ES-I3 (cell line): Measurements from ENCODE around the gene TESMIN.

ENCODE experiments used
- H3K36me3 ChIP-seq: 2 replicates; pipeline ENCODE4 v1.6.1; 2013; ENCODE audit warnings: mild to moderate bottlenecking, low read length, control low read depth, moderate library complexity; ENCODE audit not compliant: insufficient read depth
- H3K4me1 ChIP-seq: 2 replicates; pipeline ENCODE4 v1.6.1; 2013; ENCODE audit warnings: mild to moderate bottlenecking, control low read depth, low read length; ENCODE audit not compliant: insufficient read depth
- H3K9ac ChIP-seq: 2 replicates; pipeline ENCODE4 v1.6.1; 2013; ENCODE audit warnings: low read depth, mild to moderate bottlenecking, low read length, moderate library complexity
- H3K9me3 ChIP-seq: 2 replicates; pipeline ENCODE4 v1.6.1; 2013; ENCODE audit warnings: mild to moderate bottlenecking, low read length, moderate library complexity; ENCODE audit not compliant: control insufficient read depth, insufficient read depth

The TESMIN gene

DNA sequence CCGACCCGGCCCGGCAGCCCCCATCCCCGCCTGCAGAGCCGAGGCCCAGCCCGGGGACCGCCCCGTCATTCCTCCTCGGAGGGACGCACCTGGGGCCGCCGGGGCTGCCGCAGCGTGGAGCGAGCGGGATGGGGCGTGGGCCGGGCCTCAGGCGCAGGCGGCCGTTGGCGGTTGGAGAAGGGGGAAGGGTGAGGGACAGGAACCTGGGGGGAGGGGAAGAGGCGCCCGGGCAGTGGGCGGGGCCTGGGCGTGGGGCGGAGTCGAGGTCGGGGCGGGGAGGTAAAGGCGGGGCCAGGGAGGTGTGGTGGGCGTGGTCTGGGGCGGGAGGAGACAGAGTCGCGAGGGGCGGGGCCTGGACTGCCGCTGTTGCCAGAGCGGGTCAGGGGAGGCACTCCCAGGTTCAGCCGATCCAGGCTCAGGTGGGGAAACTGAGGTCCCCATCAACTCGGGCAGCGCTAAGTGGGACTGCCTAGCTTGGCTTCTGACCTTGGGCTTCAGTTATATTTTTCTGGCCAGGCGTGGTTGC lies at the start of gene TESMIN:
TSS of gene TESMIN (minus strand) at position 190 of the 526 bp plus-strand sequence. CDS start 860 bp downstream, outside the sequence.
- Histone ChIP-seq H3K36me3 (peaks cover 7% of the 10 kb centered on the region), H3K4me1 (peaks cover 15% of the 10 kb centered on the region; the same call in 1 of the 2 replicates), H3K9ac (peak within 1 kb of the TSS; percentile 46), H3K9me3 (no peaks in the 10 kb centered on the region)

- no peak overlapping the region for H3K9ac ChIP-seq
- H3K4me1 ChIP-seq = no peaks in the 10 kb centered on the region
- H3K36me3 ChIP-seq = peaks cover 2% of the 10 kb centered on the region; the same call in 1 of the 2 replicates
- H3K9me3 ChIP-seq = no peaks in the 10 kb centered on the region
Observed at GRCh38 chr11:68798221-68798813, 47.0 kb upstream of the TESMIN start.

DNA sequence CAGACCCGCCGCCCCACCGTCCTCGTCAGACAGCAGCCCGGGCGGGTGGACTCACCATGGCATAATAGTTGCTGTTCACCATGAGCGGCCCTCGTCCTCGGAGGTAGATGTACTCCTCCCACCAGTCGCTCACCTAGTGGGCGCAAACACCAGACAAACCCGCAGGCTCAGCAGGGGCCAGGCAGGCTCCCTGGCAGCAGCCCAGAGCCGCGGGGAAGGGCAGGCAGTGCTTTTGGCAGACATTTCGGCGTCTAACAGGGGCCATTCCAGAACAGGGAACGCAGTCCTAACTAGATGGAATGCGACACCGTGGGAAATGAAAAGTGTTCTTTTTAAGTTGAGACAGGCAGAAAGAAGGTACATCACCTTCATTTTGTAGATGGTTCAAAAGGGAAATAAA lies 45.5 kb upstream of the TESMIN start:
- Histone ChIP-seq H3K9ac (no peak overlapping the region), H3K9me3 (no peaks in the 10 kb centered on the region), H3K36me3 (peaks cover 3% of the 10 kb centered on the region), H3K4me1 (no peaks in the 10 kb centered on the region)

DNA sequence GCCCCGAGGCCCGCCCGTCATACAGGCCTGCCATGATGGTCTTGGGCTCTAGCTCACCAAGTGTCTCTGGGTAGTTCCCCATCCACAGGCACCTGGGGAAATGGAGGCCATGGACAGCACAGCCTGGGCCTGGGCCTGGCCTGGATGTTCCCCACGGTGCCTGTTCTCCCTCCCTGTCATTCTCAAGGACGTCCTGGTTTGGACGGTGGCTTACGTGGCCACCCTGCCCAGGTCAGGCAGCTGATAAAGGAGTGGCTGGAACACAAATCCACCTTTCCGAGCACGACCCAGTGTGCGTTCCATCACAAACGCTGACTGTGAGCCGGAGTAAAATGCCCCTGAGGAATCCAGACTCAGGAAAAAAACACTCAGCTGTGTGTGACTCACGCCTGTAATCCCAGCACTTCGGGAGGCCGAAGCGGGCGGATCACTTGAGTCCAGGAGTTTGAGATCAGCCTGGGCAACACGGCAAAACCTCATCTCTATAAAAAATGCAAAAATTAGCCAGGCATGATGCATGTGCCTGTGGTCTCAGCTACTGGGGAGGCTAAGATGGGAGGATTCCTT lies 41.2 kb upstream of the TESMIN start:
- no peaks in the 10 kb centered on the region for H3K9me3 ChIP-seq
- H3K4me1 ChIP-seq = no peaks in the 10 kb centered on the region
- H3K36me3 ChIP-seq = peaks cover 3% of the 10 kb centered on the region
- H3K9ac ChIP-seq = no peak overlapping the region

DNA sequence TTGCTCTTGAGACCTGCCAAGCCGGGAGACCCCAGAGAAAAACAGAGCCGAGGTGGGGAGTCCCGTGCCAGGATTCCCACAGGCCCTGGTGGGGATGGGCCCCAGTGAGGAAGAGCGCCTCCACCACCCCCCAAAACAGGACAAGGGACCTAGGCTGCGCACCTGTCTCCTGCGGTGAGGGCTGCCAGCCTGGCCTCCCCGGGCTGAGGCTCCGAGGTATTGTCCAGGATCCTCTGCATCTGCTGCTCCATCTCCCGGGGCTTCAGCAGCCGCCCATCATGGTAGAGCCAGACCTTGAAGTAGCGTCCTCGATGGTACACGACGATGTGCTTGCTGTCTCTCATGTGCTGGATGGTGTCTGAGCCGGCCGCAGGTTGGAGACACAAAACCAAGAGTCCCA lies 33.3 kb upstream of the TESMIN start:
- H3K4me1 ChIP-seq = peaks cover 3% of the 10 kb centered on the region; the same call in 1 of the 2 replicates
- H3K9ac ChIP-seq = no peak overlapping the region
- H3K9me3 ChIP-seq = no peaks in the 10 kb centered on the region
- peaks cover 14% of the 10 kb centered on the region; the same call in 1 of the 2 replicates for H3K36me3 ChIP-seq

DNA sequence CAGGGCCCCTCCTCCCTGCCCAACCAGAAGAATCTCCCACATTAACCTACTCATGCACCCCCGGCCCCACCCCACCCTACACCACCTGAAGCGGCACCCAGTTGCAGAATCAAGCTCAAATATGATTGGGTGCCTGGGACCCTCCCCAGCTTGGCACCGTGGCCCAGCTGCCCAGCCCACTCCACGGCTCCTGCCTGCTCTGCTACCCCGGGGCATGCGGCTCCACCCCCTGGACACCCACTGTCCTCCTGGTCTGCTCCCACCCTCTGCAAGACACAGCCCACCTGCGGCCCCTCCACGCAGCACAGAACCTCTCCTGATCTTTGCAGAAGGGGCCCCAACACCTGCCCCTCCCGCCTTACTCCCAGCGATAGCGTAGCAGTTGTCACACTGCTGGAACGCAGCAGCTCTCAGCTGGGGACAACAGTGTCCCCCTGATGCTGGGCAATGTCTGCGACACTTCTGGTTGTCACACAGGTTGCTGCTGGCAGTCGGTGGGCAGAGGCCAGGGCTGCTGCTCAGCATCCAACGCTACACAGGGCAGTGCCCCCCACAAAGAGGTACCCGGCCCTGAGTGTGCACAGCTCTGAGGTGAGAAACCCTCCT lies 32.0 kb upstream of the TESMIN start:
- Histone ChIP-seq H3K9ac (no peak overlapping the region), H3K9me3 (no peaks in the 10 kb centered on the region), H3K36me3 (peaks cover 14% of the 10 kb centered on the region; the same call in 1 of the 2 replicates), H3K4me1 (peaks cover 3% of the 10 kb centered on the region; the same call in 1 of the 2 replicates)

DNA sequence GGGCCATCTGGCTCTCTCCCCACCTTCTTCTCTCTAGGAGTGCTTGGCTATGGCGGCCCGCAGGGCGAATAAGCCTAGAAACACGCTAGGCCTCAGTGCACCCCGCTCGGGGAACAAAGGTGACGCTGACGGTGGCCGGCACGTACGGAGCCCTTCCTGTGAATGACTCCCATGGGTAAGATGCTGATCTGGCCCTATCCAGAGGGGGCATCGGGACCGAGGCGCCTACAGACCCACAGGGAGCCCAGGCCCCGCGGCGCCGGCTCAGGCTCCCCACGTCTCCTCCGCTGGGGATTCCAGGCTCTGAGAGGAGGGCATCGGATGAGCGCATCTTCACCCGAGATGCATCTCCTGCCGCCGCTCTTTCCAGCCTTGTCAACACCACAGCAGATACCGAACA lies 31.4 kb upstream of the TESMIN start:
- H3K9ac ChIP-seq = no peak overlapping the region
- H3K36me3 ChIP-seq = peaks cover 14% of the 10 kb centered on the region; the same call in 1 of the 2 replicates
- peaks cover 3% of the 10 kb centered on the region; the same call in 1 of the 2 replicates for H3K4me1 ChIP-seq
- H3K9me3 ChIP-seq = no peaks in the 10 kb centered on the region

DNA sequence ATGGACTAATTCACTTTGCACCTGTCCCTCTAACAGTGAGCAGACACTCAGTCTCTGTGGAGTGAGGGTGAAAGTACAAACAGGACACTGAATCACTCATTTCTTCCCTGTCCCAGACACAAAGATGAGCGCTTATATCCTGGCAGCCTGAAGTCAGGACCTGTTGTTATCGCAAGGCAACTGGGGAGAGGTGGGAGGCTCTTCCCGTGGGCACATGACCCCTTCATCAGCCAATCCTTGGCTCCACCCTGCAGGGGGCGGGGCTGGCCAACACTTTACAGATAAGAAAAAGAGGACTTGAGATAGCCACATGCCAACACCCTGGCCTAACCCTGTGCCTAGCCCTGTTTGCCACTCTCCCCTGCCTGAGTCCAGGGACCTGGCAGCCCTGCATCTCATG lies 29.5 kb upstream of the TESMIN start:
- Histone ChIP-seq H3K4me1 (peaks cover 3% of the 10 kb centered on the region; the same call in 1 of the 2 replicates), H3K9me3 (no peaks in the 10 kb centered on the region), H3K36me3 (peaks cover 14% of the 10 kb centered on the region; the same call in 1 of the 2 replicates), H3K9ac (no peak overlapping the region; the same call in 1 of the 2 replicates)

DNA sequence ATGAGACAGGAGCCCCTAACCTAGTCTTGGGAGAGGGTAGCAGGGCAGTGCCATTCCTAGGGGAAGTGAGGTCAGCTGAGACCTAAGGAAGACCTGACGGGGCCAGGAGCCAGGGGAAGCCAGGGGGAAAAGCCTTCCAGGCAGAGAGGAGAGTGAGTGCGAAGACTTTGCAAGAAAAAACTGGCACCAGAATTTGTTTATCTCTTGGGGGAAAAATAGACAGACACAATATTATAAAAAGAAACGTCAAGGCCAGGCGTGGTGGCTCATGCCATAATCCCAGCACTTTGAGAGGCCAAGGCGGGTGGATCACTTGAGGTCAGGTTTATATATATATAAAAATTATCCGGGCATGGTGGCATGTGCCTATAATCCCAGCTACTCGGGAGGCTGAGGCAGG lies 26.9 kb upstream of the TESMIN start:
- no peak overlapping the region for H3K9ac ChIP-seq
- peaks cover 3% of the 10 kb centered on the region; the same call in 1 of the 2 replicates for H3K4me1 ChIP-seq
- H3K9me3 ChIP-seq = no peaks in the 10 kb centered on the region
- peaks cover 16% of the 10 kb centered on the region for H3K36me3 ChIP-seq

GRCh38 chr11:68776442-68777235 lies 25.3 kb upstream of the TESMIN start:
- no peak overlapping the region for H3K9ac ChIP-seq
- peaks cover 14% of the 10 kb centered on the region for H3K36me3 ChIP-seq
- no peaks in the 10 kb centered on the region for H3K9me3 ChIP-seq
- peaks cover 3% of the 10 kb centered on the region; the same call in 1 of the 2 replicates for H3K4me1 ChIP-seq

- Histone ChIP-seq H3K9ac (no peak overlapping the region), H3K36me3 (peaks cover 12% of the 10 kb centered on the region), H3K9me3 (no peaks in the 10 kb centered on the region)
Observed at GRCh38 chr11:68775951-68776388, 24.6 kb upstream of the TESMIN start.

DNA sequence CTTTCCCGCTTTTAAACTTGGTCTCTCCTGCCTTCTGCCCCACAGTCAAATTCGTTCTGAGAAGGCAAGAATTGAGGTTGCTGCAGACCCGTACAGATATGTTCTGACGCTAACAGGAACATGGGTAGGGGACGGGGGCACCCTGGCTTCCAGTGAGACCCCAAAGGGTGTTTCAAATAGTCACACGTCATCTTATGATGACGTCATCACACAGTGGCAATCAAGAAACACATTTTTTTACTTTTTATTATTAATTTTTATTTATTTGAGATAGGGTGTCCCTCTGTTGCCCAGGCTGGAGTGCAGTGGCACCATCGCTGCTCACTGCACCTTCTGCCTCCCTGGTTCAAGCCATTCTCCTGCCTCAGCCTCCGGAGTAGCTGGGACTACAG lies 22.9 kb upstream of the TESMIN start:
- Histone ChIP-seq H3K9ac (no peak overlapping the region), H3K36me3 (peaks cover 5% of the 10 kb centered on the region), H3K4me1 (no peaks in the 10 kb centered on the region), H3K9me3 (no peaks in the 10 kb centered on the region)

More at GRCh38 chr11:68775951-68776388, 24.6 kb upstream of the TESMIN start:
- peaks cover 3% of the 10 kb centered on the region; the same call in 1 of the 2 replicates for H3K4me1 ChIP-seq

DNA sequence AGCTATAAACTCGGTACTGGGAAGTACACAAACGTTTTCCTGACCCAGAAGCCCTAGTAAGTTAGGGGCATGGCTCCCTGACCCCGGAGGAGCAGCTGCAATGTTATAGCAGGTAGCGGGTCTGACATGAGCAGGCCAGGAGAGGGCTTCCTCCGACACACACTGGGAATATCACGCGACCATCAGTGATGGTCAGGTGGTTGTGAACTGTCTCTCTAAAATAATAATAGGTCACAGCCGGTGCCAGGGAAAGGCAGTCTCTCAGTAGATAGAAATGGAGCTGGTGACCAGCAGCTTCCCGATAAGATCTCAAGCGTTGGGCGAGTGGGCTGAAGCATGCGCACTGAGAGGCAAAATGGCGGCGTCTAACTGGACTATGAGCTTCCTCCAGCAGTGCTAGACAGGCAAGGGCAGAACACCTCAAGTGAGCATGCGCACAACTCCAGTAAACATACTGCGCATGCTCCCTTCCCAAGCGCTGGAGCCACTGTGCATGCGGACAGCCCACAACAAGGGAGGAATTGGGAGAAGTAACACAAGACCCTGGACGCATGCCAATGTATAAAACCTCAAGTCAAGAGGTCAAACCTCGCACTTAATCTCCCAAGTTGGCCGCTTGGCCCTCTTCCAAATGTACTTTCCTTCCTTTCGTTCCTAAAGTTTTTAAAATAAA lies 22.3 kb upstream of the TESMIN start:
- Histone ChIP-seq H3K36me3 (peaks cover 5% of the 10 kb centered on the region), H3K9me3 (no peaks in the 10 kb centered on the region), H3K9ac (no peak overlapping the region), H3K4me1 (no peaks in the 10 kb centered on the region)
